Renal pelvis (tissue), 4 donors: ENCODE results near the gene POLD4. TPM values are rescaled to one million over a fixed set of nuclear protein-coding genes. Genes with fewer than 3 reads are reported as not detected.

ENCODE experiments used
- DNase-seq: peaks from one replicate; pipeline ENCODE4 v3.0.0-alpha.2; 2013
- polyA plus RNA-seq, 3 donors: library from polyadenylated mRNA; unstranded; fragments of 120-200 nt; gene quantifications; one replicate each; pipeline ENCODE4 v1.2.1, GENCODE V29; 2013; ENCODE audit not compliant: insufficient read length in 3 of 3

POLD4 gene
- polyA plus RNA-seq, 3 donors = 29.3 to 37.4 (median 32.8) TPM

DNA sequence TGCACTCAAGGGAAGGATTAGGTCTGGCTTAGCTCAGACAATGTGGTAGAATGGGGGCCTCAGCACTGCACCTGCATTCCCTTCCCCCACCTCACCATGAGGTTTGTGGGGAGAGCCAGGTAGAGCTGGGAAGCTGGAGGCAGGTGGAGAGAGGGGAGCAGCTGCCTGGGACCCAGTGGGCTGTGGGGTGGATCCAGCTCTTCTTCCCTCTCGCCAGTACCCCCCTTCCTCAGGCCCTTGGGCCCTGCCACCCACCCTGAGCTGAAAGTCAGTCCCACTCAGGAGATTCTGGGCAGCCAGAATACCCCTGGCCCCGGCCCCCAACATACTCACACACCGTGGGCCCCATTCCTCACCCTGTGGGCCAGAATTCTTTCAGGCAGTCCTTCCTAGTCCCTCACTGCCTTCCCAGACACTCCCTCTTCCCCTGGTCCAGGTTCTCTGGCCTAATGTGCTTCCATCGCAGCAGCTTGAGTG lies 3.1 kb upstream of the POLD4 start:
- DNase-seq = no peak

GRCh38 chr11:67355794-67356386 lies 2.5 kb upstream of the POLD4 start:
- DNase-seq = no peak

GRCh38 chr11:67355023-67355793 lies 1.9 kb upstream of the POLD4 start:
- DNase-seq = no peak

- DNase-seq = no peak
Measured at GRCh38 chr11:67354075-67355022, 1.0 kb upstream of the POLD4 start.

DNA sequence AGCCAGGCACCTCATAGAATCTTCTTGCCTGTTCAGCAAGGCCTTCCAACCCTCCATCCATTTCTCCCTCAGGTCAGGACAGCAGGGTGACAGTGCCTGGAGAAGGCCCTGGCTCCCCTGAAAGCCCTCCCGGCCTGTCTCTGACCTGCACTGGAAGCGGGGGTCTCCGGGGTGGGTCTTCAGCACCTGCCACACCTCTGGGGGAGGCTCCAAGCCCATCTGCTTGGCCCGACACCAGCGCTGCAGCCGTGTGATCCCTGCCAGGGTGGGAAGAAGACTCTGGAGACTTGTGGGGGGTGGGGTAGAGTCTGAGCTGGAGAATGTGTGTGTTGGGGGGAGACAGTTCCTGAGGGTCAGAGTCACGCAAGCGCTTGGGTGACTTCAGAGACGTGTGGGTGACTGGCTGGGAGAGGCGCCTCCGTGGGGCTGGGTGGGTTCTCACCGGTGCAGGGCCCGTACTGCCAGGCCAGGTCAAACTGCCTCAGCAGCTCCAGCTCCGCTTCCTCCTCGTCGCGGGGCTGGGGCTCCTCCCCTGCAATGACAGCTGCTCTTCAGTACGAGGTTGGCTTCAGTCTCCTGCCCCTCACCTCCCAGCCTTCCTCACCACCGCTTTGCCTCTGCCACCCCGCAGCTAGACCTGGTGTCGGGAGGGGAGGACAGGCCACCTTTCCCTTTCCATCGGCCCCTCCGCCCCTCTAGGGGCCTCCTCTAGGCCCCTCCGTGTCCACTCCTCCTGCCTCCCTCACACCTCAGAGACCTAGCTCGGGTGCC lies 615 bp downstream of the POLD4 start:
- DNase-seq = no peak

DNA sequence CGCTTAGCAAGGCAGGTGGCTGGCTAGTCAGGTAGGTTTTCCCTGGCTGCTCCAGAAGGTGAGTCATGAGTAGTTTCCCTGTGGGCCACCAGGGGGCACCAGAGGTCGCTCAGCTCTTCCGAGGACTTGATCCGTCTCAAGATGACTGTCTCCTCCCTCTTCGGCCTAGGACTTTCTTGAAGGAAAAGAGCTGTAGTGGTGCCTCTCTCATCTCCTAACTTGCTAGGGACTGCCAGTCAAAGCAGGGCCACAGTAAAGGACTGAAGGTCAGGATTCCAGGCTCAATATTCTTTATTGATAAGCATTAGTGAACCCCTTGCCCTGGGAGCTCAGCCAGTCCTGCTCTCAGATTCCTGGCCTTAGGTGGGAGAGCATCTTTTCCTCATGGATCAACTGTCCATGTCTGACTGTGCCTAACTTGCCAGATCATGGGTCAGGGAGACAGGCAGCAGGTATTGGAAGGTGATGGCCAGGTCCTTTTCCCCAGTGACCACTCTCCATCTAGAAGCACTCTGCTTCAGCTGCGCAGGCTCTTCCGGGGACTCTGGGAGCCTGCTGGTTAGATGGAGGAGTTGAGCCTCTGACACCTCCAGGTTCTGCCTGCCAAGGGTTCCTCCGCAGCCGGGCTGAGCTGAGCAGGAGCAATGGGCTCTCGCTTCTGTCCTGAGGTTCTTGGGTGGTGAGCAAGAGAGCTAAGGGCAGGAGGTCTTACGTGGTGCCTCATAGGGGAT lies 1.9 kb downstream of the POLD4 start:
- no peak for DNase-seq

DNA sequence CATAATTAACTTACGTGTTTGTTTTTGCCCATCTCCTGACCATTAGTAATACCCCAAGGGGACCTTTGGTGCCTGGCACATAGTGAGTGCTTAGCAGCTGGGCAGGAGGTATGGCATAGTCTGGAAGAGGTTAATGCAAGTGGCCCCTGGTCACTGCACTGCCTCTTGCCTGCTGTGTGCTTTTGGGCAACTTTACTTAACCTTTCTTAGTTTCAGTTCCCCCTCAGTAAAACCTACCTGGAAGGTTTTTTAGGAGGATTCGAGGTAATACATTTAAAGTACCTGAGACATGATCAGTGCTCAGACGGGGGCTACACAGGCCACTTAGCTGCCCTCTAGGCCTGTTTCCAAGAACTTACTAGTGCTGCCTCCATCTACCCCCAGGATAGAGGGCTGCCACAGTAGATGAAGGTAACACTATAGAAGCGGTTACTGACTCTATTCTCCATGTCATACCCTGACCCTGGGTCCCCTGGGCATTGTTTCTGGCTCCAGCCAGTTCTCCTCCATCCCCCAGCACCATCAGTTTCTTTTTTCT lies 3.3 kb downstream of the POLD4 start:
- DNase-seq = no peak

- no peak for DNase-seq
Measured at GRCh38 chr11:67349457-67349856, 3.9 kb downstream of the POLD4 start.

DNA sequence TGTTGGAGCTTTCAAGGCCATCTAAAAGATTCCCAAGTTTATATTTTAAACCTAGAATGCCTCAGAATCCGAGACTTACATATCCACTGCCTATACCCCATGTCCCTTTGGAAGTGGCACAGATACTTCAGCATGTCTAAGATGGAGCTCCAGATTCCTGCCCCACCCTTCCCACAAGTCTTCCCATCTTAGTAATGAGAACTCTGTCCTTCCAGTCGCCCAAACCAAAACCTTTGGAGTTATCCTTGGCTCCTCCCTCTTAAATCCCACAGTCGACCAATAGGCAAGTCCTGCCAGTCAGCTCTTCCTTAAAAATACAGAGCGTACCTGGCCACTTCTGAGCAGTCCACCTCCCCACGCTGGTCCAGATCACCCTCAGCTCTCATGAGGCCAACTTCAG lies 4.3 kb downstream of the POLD4 start:
- no peak for DNase-seq

DNA sequence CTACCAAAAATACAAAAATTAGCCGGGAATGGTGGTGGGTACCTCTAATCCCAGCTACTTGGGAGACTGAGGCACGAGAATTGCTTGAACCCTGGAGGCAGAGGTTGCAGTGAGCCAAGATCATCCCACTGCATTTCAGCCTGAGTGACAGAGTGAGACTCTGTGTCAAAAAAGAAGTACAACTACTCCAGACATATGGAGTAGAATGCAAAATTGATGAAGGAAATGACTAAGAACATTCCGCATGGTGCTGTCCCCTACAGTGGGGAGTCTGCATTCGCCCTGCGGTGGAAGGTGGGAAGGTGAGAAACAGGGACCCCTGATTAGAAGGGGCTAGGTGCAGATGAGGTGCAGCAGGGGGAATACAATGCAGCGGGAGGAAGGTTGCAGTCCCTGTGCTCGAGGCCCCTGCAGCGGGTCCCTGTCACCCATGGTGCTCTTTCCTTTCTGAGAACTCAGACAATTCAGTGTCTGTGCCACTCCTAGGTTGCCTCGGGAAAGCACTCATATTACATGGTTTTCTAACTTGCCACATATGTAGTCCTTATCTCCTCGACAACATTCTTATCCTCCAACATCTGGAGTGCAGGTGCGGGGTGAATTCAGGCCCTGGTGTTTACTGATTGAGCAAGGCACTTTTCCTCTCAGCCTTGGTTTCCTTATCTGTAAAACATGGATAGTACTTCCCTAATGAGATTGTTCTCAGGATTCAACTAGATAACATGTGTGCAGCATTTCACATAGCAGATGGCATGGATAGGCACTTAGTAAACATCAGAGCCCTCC lies 5.2 kb downstream of the POLD4 start:
- DNase-seq = no peak

DNA sequence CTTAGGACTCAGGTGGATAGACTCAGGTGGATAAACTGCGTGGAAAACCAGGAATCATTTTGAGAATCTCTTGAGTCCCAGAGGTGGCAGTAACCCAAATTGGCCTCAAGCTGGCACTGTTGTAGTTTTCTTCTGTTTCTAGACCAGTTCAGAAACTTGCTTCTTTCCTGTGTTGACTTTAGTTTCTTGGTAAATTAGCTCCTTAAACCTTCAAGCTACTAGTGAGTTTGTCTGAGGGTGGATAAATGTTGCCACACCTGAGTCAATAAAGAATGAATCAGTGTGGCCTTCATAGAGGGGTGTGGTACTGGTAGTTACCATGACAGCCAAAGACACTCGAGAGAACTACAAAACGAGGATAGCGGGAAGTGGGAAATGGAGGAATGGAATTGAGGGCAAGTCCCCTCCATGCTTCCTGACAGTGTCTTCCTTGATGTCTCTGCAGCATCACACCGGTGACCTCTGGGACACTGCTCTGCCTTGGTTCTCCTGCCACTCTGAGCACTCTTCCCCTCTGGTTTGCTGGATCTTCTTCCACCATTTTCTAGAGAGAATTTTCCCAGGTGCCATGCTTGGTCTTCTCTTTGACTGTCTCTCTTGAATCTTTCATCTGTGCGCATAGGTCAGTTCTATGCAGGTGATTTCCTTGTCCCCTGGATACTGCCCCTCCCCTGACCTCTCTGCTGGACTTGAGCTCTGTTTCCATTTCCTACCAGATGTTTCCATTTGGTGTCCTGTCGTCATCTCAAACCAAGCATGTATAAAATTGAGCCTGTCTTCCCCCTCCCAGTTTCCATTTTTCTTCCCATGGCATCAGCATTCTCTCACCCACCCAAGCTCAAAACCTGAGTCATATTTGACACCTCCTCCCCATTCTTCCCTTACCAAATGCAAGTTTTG lies 7.2 kb downstream of the POLD4 start:
- no peak for DNase-seq

DNA sequence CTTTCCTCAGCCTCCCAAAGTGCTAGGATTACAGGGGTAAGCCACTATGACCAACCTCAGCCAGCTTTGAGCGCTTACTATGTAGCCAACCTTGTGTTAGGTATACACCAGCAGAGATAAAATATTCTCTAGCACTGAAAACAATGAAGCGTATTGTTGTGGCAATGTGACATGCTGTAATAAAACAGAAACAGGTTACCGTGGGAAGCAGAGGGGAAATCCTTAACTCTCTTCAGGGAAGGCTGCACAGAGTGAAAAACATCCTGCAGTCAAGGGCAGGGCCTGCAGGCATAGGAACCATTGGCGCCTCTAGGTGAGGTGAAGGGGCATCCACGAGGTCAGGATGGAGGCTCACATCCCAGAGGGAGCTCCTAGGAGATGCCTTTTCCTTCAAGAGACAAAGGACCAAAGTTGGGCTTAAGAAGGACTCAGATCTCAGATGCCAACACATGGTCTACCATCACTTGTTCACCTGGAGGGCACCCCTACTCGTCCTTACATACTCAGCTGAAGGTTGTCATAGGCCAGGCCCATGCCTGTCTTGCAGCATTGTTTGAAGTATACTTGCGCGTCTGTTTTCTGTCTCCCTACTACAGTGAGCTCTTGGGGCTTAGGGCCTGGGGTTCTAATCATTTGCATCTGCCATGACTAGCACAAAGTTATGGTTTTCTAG lies 8.0 kb downstream of the POLD4 start:
- no peak for DNase-seq

GRCh38 chr11:67344264-67344663 lies 9.1 kb downstream of the POLD4 start:
- no peak for DNase-seq

- DNase-seq = no peak
Measured at GRCh38 chr11:67337257-67337656, 16.1 kb downstream of the POLD4 start.

DNA sequence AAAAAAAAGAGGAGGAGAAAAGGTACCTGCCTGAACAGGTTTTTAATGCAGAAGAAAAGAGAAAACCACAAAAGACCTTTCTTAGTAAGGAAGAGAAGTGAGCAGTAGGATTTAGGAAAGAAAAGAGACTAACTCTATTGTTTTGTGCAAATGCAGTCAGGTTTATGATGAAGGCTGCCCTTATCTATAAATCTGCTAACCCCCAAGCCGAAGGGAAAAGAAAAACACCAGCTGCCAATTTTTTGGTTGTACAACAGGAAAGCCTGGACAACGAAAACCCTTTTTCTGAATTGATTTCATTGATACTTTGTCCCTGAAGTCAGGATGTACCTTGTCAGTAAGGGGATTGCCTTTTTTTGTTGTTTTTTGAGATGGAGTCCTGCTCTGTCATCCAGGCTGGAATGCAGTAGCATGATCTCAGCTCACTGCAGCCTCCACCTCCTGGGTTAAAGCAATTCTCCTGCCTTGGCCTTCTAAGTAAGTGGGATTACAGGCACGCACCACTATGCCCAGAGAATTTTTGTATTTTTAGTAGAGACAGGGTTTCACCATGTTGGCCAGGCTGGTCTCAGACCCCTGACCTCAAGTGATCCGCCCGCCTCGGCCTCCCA lies 21.2 kb downstream of the POLD4 start:
- DNase-seq = no peak

GRCh38 chr11:67323526-67323925 lies 29.8 kb downstream of the POLD4 start:
- DNase-seq = no peak

- no peak for DNase-seq
Measured at GRCh38 chr11:67322049-67322448, 31.3 kb downstream of the POLD4 start.
